Tongue (tissue), 2 donors: ENCODE results near the gene ETF1. TPM values are rescaled to one million over a fixed set of nuclear protein-coding genes. Genes with fewer than 3 reads are reported as not detected.
A peak's percentile ranks its signal among the peaks of the same experiment; 100 is the strongest.
"Not testable (repeated sequence)": the region's sequence is repeated elsewhere in the genome, so short reads cannot be mapped to it uniquely, and the experiment has no call there.

Experiments
- DNase-seq: peaks from one replicate; pipeline ENCODE4 v3.0.0-alpha.2; 2015
- total RNA-seq: library from RNA; depleted of rRNA; stranded (reverse); fragments of >200 nt; gene quantifications from one replicate; pipeline ENCODE4 v1.2.3, GENCODE V29; 2014

ETF1 gene
- total RNA-seq, 1 donor from 2014 or later: 57.7 TPM

- DNase-seq: peak; percentile 88
Measured at GRCh38 chr5:138489683-138490061, 53.4 kb downstream of the ETF1 start.

GRCh38 chr5:138488481-138488945 is 54.5 kb downstream of the ETF1 start:
- no peak for DNase-seq

- DNase-seq: no peak
Measured at GRCh38 chr5:138482638-138483037, 60.4 kb downstream of the ETF1 start.

- no peak for DNase-seq
Measured at GRCh38 chr5:138476918-138477317, 66.1 kb downstream of the ETF1 start.

- DNase-seq: not testable (repeated sequence)
Measured at GRCh38 chr5:138473151-138473550, 69.9 kb downstream of the ETF1 start.

- peak; percentile 43 for DNase-seq
Measured at GRCh38 chr5:138472353-138472752, 70.7 kb downstream of the ETF1 start.

GRCh38 chr5:138471052-138471361 is 72.0 kb downstream of the ETF1 start:
- DNase-seq: no peak

GRCh38 chr5:138470322-138471051 is 72.5 kb downstream of the ETF1 start:
- DNase-seq: peak; percentile 82

- DNase-seq: peak; percentile 92
Measured at GRCh38 chr5:138469540-138470321, 73.3 kb downstream of the ETF1 start.

- peak; percentile 77 for DNase-seq
Measured at GRCh38 chr5:138468966-138469539, 74.0 kb downstream of the ETF1 start.

- peak; percentile 65 for DNase-seq
Measured at GRCh38 chr5:138468133-138468965, 74.7 kb downstream of the ETF1 start.

GRCh38 chr5:138467711-138468132 is 75.3 kb downstream of the ETF1 start:
- peak; percentile 59 for DNase-seq

- DNase-seq: peak; percentile 49
Measured at GRCh38 chr5:138466900-138467710, 75.9 kb downstream of the ETF1 start.

- DNase-seq: peak; percentile 54
Measured at GRCh38 chr5:138466125-138466899, 76.7 kb downstream of the ETF1 start.

- DNase-seq: peak; percentile 99
Measured at GRCh38 chr5:138465261-138466124, 77.5 kb downstream of the ETF1 start, which contains the start of gene EGR1. Gene EGR1, plus strand, starts transcription at chr5:138465479. Its CDS starts 283 bp downstream, at chr5:138465762.

- peak; percentile 100 for DNase-seq
Measured at GRCh38 chr5:138464388-138465260, 78.4 kb downstream of the ETF1 start.

GRCh38 chr5:138464008-138464387 is 79.0 kb downstream of the ETF1 start:
- peak; percentile 99 for DNase-seq

GRCh38 chr5:138463419-138464007 is 79.5 kb downstream of the ETF1 start:
- no peak for DNase-seq
